Hematopoietic multipotent progenitor cell treated with erythropoietin and hydrocortisone succinate and interleukin-3 and kit ligand, for 17 days (in vitro differentiated cells): ENCODE results near the gene RAB37.

Experiments
- DNase-seq: peaks from one replicate; pipeline ENCODE4 v3.0.0-alpha.2; 2015; ENCODE audit warnings: low spot score

RAB37 gene

GRCh38 chr17:74736513-74737298, at the start of gene RAB37:
Gene RAB37, plus strand, starts transcription at chr17:74737256. Its CDS starts 17 bp downstream, at chr17:74737273.
- DNase-seq = no peak

GRCh38 chr17:74687886-74688285, 49.2 kb upstream of the RAB37 start:
- no peak for DNase-seq

- no peak for DNase-seq
Measured at GRCh38 chr17:74690409-74690825, 46.6 kb upstream of the RAB37 start.

- DNase-seq = no peak
Measured at GRCh38 chr17:74691151-74691550, 45.9 kb upstream of the RAB37 start.

- no peak for DNase-seq
Measured at GRCh38 chr17:74694081-74694480, 43.0 kb upstream of the RAB37 start.

- no peak for DNase-seq
Measured at GRCh38 chr17:74695629-74696028, 41.4 kb upstream of the RAB37 start.

- DNase-seq = no peak
Measured at GRCh38 chr17:74697515-74697914, 39.5 kb upstream of the RAB37 start.

GRCh38 chr17:74698069-74698468, 39.0 kb upstream of the RAB37 start:
- DNase-seq = no peak

- no peak for DNase-seq
Measured at GRCh38 chr17:74699236-74699635, 37.8 kb upstream of the RAB37 start.

- no peak for DNase-seq
Measured at GRCh38 chr17:74702116-74702871, 34.8 kb upstream of the RAB37 start.

- no peak for DNase-seq
Measured at GRCh38 chr17:74703311-74703710, 33.7 kb upstream of the RAB37 start.

- DNase-seq = no peak
Measured at GRCh38 chr17:74704544-74704943, 32.5 kb upstream of the RAB37 start.

GRCh38 chr17:74711058-74711824, 25.8 kb upstream of the RAB37 start:
- DNase-seq = no peak

GRCh38 chr17:74712301-74712700, 24.8 kb upstream of the RAB37 start:
- no peak for DNase-seq

- no peak for DNase-seq
Measured at GRCh38 chr17:74712756-74713155, 24.3 kb upstream of the RAB37 start, which contains the start of gene CD300LF. Gene CD300LF, minus strand, starts transcription at chr17:74712923. Its CDS starts 57 bp downstream, at chr17:74712866.

- no peak for DNase-seq
Measured at GRCh38 chr17:74713171-74713755, 23.8 kb upstream of the RAB37 start.

GRCh38 chr17:74715144-74715543, 21.9 kb upstream of the RAB37 start:
- DNase-seq = no peak

- DNase-seq = no peak
Measured at GRCh38 chr17:74720506-74720905, 16.6 kb upstream of the RAB37 start.

GRCh38 chr17:74722782-74723181, 14.3 kb upstream of the RAB37 start:
- no peak for DNase-seq

- DNase-seq = no peak
Measured at GRCh38 chr17:74723891-74724290, 13.2 kb upstream of the RAB37 start.

GRCh38 chr17:74725111-74725510, 11.9 kb upstream of the RAB37 start:
- DNase-seq = no peak

- DNase-seq = no peak
Measured at GRCh38 chr17:74728033-74728701, 8.9 kb upstream of the RAB37 start.
